NCI-H510A treated with DMSO at 0.1 percent for 48 hours (cell line): Measurements from ENCODE around the gene SCFD2.
"Not testable (repeated sequence)": the region's sequence is repeated elsewhere in the genome, so short reads cannot be mapped to it uniquely, and the experiment has no call there.

Experiments used
- DNase-seq: peaks from one replicate; lab custom pipeline; 2025; lab: John Stamatoyannopoulos, UW

The SCFD2 gene

DNA sequence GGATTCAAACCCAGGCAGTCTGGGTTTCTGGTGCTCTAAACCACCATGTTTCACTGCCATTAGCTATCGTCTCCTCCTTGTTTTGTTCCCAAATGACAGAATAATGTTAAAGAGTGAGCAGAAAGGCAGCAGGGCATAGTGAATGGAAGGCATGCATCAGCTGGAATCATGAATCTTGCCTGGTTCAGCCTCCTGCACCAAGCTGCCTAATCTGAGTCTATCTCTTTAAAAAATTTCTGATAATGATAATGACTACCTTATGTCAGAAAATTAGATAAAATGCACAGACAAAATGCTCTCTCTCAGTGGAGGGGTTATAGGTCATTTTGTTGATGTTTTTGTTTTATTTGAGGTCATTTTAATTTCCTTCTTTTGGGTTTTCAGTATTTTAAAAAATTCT lies 316.3 kb downstream of the SCFD2 start:
- no peak for DNase-seq

DNA sequence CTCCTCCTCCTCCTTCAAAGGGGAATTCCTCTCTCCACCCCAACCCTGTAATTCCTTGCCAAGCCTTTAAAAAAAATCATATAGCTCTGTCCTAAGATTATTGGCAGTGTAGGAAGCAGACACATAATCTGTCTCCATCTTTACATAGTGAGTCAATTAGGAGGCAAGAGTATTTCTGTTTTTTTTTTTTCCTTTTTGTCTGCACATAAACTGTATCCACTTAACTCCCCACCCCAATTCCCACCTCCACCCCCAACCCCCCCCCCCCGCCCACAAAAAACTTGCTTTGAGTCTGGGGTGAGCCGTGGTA lies 321.3 kb downstream of the SCFD2 start:
- DNase-seq = no peak

DNA sequence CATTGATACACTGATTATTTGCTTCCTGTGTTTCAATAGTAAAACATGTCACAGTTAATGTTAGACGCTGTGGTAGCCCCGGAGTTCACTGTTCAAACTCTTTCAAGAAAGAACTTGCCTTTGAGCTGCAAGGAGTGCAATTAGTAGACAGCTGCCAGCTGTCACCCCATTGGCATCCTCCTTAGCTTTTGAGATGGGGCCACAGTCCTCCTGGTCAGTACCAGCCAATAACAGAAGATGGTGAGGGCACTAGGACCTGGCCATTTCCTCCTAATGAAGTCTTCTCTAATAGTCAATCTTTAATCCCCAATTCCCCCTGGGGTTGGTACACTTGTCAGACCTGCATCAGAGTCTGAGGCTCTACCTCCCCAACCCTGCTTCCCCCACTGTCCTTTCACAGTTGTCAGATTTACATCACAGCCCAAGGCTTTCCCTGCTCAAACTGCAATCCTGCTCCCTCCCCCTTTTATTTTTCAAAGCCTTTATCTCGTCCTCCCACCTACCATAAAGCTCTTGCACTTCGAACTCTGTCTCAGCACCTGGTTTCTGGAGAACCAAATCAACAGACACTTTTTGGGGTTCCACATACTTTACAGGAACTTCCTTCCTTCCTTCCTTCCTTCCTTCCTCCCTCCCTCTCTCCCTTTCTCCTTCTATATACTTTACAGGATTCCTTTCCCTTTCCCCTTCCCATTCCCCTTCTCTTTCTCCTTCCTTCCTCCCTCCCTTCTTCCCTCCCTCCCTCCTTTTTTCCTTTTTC lies 321.8 kb downstream of the SCFD2 start:
- DNase-seq = no peak

DNA sequence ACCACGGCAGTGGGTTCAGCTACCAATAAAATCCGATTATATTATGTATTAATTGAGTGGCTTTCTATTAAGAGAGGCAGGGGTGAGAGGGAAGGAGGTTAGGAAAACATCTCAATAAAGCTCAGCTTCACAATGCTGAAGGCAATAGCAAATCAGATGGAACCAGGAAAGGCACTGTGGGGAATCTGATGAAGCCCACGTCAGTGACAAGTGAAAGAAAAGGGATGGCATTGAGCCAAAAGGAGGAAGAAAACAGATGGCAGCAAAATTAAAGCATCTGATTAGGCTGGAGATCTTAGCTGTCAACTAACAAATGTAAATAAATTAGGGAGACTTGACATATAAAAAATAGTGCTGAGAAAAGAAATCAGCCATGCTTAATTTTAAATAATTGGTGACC lies 322.8 kb downstream of the SCFD2 start:
- no peak for DNase-seq

DNA sequence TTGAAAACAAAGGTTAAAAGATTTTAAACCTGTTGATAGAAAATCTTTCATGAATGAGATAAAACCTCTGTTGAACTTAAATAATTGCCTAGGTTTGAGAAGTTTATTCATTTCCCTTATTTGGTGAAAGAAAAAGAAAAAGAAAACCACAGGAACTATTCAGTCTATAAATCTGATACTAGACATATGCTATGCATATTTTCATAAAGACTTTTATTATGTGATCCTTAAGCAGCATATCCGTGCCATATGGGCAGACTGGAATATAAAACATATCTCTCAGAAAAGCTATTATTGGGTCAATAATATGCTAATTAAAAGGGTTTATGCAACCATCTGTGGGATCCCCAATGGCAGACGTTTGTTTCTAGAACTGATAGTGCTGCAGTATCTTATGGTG lies 325.0 kb downstream of the SCFD2 start:
- no peak for DNase-seq

DNA sequence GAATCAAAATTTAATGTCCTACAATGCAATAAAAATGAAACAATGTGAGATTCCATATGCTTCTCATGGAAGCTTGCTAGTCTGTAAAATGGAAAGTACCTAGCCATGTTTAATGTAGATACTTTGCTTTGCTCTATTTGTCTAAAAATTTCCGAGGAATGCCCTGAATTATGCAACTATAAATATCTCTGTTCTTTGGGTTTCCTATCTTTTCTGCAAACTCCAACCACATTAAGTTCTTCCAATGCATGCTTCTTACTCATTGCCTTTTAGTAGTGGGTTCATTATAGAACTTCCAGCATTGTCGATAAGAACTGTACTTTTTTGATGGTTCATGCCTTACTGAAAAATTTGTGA lies 325.4 kb downstream of the SCFD2 start:
- no peak for DNase-seq

DNA sequence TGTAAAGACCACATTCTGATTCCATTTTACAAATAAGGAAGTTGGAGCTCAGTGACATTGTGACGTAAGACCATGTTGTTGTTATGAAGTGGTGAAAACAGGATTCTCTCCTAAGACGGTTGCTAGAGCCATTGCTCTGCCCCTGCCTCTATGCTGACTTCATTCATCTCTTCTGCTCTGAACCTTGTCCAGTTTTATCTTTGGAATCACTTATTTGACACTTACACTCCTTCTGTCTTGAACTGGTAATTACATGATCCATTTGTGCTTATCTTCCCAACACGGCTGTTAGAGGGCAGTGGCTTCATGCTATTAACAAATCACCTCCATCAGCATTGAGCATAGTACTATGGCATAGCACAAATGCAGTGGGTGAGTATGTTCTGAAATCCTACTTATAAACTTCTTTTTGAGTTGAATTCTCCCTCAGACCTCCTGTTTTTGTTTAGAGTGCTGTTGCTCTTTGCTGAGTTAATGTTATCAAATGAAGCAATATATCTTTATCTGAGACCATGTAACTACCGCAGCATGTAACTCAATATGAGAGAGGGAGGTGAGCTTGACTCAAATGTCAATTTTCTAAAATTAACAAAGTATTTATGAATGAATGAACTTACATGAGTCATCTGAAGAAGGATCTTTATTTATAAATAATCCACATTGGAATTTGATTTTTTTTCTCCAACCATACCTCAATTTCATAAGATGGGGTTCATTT lies 326.0 kb downstream of the SCFD2 start:
- DNase-seq = no peak

DNA sequence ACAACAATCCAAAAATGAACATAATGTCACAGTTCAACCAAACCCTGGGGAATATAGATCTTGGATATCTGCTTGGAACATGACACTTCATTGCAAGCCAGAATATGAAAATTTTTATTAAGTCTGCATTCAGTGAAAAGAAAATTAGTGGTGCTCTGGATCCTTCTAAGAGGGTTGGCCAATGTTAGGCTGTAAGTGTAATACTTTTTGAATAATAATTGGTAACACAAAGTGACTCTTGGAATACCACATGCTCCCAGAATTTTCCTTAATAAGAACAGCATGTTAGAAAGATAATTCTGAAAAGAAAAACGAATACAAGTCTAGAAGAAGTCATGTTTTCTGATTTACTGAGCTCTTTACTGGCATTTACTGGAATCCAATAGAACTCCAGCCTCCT lies 328.0 kb downstream of the SCFD2 start:
- DNase-seq = no peak

DNA sequence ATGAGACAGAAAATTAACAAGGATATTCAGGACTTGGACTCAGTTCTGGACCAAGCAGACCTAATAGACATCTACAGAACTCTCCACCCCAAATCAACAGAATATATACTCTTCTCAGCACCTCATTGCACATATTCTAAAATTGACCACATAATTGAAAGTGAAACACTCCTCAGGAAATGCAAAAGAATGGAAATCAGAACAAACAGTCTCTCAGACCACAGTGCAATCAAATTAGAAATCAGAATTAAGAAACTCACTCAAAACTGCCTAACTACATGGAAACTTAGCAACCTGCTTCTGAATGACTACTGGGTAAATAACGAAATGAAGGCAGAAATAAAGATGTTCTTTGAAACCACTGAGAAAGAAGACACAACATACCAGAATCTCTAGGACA lies 333.0 kb downstream of the SCFD2 start:
- not testable (repeated sequence) for DNase-seq

DNA sequence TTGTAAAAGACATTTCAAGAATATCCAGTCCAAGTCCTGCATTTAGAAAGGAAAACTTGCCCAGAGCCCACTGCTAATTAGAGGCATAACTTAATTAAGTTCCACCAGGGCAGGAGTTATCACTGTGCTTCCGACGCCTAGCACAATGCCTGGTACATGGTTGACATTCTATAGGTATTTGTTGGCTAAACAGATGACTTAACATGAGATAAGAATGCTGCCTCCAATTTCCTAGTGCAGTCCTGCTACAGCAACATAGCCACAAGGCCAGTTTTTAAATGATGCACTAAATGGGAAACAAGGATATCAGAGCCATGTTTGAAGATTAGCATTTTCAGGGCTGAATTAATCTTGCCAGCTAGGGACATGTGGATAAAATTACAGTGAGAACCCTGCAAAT lies 339.6 kb downstream of the SCFD2 start:
- no peak for DNase-seq

DNA sequence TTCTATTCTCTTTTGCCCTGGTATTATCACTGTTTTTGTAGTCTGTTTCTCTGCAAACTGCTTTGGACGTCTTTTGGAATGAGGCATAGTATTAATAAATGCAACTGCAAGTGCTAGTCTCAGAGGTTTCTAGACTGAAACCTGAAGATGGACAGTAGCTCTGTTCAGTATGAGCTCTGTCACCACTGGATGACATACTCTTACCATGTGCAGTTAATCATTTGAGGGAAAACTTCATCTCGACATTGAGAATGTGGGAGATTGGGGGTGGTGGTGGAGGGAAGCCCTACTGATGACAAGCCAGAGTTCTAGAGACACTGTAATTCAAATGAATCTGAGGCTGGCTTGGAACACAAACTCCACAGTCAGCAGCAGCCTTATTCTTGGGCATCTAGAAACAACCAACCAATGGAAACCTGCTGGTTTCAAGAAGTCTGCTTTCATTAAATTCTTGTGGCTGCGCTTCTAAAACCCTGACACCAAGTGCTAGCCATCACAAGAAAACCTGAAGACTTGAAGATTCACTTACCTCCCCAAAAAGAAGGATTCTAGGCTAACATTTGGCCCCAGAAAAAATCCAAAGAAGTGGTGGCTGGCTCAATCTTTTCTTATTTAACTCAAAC lies 342.1 kb downstream of the SCFD2 start:
- DNase-seq = no peak

DNA sequence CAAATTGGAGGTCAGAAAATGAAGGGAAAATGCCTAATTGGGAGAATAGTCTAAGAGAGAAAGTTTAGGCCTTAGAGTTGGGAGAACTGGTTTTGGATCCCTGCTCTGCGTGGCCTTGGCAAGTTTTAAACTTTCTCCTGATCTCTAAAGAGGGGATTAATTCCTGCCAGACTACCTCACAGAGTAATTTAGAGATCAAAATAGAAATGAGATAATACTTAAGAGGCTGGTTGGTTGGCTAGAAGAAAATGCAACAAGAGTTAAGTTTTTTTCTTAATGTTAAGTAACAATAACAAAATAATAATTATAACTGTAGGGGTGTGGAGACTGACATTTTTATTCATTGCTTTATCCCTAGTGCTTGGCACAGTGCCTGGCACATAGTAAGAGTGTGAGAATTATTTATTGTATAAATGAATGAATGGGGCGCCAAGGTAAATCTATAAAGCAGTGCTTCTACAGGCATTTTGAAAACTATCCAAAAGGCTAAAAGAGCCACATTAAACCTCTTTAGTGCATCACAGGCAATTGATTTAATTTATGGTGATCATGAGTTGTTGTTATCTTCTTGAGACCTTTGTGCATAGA lies 343.3 kb downstream of the SCFD2 start:
- DNase-seq = no peak

DNA sequence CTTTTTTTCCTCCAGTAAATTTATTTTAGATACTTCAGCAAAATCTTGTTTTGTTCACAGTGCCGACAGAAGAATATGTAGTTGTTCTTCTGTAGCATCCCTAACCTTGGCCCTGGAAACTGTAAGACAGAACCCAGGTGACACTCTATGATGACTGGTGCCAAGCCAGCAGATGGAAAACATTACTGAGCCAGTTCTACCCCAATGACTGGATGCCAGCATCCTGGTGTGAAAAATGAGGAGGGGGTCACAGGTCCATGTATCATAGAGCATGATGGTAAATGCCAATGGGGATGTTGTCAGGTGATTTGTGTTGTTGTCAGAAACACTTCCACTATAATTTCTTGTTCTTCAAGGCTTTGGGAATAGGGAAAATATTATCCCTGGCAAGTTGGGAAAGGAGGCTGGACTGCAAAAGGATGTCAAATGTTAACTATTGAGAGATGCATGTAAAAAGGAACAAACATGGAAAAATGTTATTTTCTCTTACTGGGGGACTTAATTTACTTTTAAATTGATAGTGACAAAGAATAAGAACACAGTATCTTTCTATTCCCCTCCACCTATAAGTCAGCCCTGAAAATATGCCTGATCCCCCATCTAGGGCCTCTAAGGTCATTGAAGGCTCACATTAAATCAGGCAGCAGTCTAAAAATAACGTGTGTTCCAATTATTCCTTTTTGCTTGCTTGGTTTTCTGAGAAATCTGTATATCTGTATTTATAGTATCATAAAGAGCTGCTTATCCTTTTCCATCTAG lies 343.9 kb downstream of the SCFD2 start:
- no peak for DNase-seq

DNA sequence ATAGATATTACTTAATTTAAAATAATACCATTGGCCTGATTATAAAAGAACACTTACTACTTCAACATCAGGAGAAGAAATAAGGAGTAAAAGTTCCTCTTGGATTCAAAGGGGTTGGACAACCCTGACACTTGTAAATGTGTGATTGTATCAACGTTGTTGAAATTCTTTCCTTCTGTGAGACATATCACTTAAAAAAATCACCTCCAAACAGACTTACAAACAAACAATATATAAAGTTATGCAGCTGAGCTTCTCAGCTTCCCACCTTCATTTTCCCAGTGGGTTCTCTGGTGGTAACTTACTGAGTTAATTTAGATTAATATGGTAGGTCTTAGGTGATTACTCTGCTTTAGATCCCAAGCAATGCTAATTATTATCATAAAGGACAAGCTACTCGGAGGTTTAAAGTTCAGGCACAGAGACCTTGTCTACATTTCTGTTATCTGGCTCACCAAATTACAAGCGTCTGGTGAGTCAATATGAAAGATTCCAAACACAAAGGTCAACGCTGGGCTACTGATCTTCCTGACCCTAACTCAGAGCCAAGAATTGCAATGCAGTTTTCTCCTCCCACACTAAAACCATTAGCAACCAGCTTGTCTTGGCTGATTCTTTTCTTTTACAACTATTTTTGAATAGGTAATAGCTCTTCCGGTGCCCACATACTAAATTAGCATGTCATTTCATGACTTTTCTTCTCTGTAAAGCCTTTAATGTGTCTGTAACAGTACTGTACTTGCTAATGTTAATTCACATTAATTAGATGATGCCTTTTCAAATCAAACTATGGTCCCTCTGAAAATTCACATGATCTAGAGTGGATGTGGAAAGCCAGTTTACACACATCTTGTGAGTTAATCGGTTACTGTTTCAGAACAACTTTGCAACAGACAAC lies 346.1 kb downstream of the SCFD2 start:
- no peak for DNase-seq

DNA sequence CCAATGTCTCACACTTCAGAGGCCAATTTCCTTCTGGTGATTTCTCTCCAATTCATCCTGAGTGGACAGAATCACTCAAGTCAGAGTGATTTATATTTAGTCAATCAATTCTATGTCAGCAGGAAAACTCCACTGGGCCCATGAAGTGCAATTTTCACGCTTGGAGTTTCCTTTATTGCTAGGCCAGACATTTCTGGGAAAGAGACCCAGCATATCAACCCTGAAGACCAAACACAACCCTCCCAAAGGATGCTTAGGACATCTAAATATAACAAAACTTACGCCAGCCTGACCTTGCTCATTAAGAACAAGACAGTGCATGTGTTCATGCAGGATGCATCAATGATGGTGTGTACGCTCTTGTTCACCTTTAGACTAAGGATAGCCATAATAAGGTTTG lies 347.4 kb downstream of the SCFD2 start:
- no peak for DNase-seq

DNA sequence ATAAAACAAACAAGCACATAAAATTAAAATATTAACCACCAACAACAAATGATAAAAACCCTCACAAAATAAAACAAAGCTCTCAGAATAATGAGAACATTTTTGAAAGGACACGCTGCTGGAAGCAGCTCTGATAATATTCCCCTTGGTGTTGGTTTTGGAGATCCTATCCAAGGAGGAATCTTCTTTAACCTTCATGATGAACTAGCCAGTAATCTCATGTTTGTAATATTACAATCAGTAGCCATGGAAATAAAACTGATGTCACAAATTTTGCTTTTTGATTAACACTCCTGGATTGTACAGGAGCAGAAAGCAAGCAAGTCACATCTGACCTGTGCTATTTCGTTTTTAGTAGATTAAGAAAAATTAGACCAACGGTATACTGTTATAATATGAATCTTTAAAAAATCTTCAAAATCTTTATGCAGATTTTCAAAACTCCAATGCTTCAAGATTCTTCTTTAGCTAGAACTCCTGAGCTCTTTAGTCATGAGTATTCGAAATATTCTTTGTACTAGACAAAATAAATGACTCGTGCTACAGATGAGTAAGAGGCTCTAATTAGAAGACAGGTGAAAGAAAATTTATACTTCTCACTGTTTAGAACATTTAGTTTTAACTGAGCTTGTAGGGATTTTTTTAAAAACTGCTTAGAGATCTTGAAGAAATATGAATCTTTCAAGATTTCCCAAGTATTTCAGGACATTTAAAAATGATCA lies 349.6 kb downstream of the SCFD2 start:
- DNase-seq = no peak

DNA sequence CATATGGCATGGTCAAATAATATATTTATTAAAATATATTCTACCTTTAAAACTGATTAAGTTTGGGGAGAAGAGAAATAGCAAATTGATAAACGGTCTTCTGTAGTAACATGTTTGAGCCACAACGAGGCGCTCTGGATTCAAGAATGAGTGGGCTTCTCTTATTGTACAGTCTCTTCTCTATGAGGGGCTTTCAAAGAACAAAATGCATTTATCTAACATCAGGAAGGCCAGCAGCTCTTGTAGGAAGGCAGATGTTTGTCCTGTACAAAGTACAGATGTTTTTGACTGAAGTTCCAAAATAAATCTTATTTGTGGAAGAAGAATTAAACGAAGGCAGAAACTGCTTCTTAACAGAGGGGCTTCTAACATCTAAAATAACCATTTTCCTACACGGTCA lies 350.2 kb downstream of the SCFD2 start:
- no peak for DNase-seq

DNA sequence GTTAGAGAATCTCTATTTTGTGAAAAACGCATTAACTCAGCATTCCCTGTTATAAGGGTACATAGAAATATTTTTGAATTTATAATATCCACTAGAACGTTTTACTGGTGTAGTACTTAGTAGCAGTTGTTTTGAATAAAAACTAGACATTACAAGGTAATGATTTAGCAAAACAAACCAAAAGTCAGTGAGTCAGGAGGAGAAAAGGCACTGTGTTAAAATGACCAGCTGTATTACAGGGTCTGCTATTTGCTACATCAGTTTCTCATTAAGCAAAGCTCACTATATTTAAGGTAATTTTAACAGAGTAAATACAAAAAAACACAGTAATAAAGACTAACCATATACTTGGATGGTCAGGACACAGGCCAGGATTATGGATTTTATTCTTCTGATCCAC lies 351.0 kb downstream of the SCFD2 start:
- no peak for DNase-seq

DNA sequence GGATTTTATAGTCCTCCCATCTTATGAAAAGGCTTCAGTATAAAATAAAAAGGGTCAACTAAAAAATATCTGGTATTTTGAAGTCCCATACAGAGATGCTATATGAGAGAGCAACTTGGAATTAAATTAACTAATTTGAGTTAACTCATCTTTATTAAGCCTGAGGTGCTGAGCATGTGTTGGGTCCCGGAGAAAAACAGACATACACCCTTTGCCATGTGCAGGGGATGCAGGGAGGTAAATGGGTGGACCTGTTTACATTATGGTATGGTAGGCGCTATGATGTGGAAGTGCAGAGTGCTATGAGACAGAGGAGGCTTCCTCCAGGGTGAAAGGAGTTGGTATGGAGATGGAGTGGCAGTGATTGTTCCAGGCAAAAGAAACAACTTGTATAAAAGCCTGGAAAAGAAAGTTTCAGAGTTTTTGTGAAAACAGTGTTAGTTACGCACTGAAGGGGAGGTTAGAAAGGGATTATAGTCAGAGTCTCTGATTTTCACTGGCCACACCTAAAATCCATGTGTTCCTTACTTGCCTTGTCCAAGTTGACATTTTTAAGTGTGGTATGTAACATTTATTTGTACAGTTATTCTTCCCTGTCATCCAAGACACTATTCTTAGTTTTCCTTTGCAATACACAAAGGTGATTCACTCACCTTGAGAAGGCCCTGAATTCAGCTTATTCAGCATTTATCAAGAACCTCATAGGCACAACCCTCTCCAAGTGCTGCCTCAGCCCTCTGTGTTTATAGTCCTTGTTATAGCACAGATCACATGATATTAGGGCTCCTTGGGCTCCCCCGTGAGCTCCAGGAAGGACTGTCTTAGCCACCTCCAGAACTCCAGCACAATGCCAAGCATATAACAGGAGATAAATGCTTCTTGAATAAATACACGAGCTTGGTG lies 351.7 kb downstream of the SCFD2 start:
- no peak for DNase-seq

DNA sequence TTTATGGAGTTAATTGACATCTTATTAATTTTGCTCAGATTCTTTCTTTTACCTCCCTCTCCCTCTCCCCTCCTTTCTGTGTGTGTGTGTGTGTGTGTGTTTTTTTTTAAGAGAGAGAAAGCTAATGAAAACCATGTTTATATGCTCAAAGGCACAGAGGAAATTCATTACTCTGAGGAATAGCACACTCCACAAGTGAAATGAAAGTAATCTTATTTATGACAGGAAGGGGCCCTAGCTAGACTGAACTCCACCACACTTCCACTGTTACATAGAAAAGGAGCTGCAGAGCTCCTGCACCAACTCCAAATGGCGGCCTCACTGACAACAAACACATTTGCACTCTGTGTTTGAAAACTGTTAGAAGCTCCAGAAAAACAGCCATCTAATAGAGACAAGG lies 353.1 kb downstream of the SCFD2 start:
- DNase-seq = no peak
